Measurements from ENCODE around the gene ZSCAN5A. TPM values are rescaled to one million over a fixed set of nuclear protein-coding genes. Genes with fewer than 3 reads are reported as not detected.

Gene ZSCAN5A
- total and polyA plus RNA-seq, 2 of the 13 experiments (the other 11 are each of a cell fraction or from before 2014, with no cell fraction given), result 9.5 to 17.8 TPM

DNA sequence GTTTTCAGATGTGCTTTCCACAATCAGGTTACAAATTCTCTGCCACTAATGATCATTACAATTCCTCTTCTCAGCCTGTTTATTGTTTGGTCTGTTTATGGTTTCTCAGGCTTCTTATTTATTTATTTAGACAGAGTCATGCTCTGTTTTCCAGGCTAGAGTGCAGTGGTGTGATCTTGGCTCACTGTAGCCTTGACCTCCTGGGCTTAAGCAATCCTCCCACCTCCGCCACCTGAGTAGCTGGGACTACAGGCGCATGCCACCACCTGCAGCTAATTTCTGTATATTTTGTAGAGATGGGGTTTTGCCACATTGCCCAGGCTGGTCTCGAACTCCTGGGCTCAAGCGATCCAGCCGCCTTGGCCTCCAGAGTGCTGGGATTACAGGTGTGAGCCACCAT is 2.1 kb upstream of the ZSCAN5A start (continued):
- no peak for TF ChIP-seq TRAFD1 (CRISPR knock-in tag; IDR thresholded peaks at IDR 0.05; ENCODE audit: borderline replicate concordance)
- TF ChIP-seq PCBP1 (IDR thresholded peaks at IDR 0.05; ENCODE audit: borderline replicate concordance, low read depth, low read length), result no peak
- TF ChIP-seq MTA1 (CRISPR knock-in tag; IDR thresholded peaks at IDR 0.05; ENCODE audit: borderline replicate concordance), result 0 out of 2 replicates have a peak, but pooled peaks have one; percentile 37
- no peak for TF ChIP-seq ZNF788 (CRISPR knock-in tag; IDR thresholded peaks at IDR 0.05; ENCODE audit: borderline replicate concordance)
- TF ChIP-seq EP300 (IDR thresholded peaks at IDR 0.05; ENCODE audit: low read depth in 2 of 2, low read length in 2 of 2), result peak in 1 of 2 experiments; percentile 44; a peak in 1 of 4 replicates
- no peak for TF ChIP-seq EP300 (CRISPR knock-in tag; IDR thresholded peaks at IDR 0.05; ENCODE audit: borderline replicate concordance)
- TF ChIP-seq ZNF572 (CRISPR knock-in tag; IDR thresholded peaks at IDR 0.05), result no peak
- no peak for TF ChIP-seq NR1H2 (CRISPR knock-in tag; IDR thresholded peaks at IDR 0.05; ENCODE audit: borderline replicate concordance, low read depth)
- TF ChIP-seq, protein P1, sequence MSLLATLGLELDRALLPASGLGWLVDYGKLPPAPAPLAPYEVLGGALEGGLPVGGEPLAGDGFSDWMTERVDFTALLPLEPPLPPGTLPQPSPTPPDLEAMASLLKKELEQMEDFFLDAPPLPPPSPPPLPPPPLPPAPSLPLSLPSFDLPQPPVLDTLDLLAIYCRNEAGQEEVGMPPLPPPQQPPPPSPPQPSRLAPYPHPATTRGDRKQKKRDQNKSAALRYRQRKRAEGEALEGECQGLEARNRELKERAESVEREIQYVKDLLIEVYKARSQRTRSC (CRISPR knock-in tag; IDR thresholded peaks at IDR 0.05; ENCODE audit: low read depth), result no peak
- peak; percentile 57; the same call in 1 of the 2 replicates for TF ChIP-seq ZGPAT (CRISPR knock-in tag; IDR thresholded peaks at IDR 0.05)
- no peak for TF ChIP-seq ZFP90 (CRISPR knock-in tag; IDR thresholded peaks at IDR 0.05; ENCODE audit: borderline replicate concordance)
- no peak for TF ChIP-seq ZNF724P (CRISPR knock-in tag; IDR thresholded peaks at IDR 0.05; ENCODE audit: borderline replicate concordance)
- 0 out of 2 replicates have a peak, but pooled peaks have one; percentile 26 for TF ChIP-seq ZMYM3 (CRISPR knock-in tag; IDR thresholded peaks at IDR 0.05)
- TF ChIP-seq IKZF4 (CRISPR knock-in tag; IDR thresholded peaks at IDR 0.05; ENCODE audit: borderline replicate concordance, low read depth, not compliant biosample characterization), result no peak
- peak; percentile 31; the same call in 1 of the 2 replicates for TF ChIP-seq SAP130 (CRISPR knock-in tag; IDR thresholded peaks at IDR 0.05; ENCODE audit: low read depth)
- TF ChIP-seq CENPX (CRISPR knock-in tag; IDR thresholded peaks at IDR 0.05), result no peak
- TF ChIP-seq, protein P2, sequence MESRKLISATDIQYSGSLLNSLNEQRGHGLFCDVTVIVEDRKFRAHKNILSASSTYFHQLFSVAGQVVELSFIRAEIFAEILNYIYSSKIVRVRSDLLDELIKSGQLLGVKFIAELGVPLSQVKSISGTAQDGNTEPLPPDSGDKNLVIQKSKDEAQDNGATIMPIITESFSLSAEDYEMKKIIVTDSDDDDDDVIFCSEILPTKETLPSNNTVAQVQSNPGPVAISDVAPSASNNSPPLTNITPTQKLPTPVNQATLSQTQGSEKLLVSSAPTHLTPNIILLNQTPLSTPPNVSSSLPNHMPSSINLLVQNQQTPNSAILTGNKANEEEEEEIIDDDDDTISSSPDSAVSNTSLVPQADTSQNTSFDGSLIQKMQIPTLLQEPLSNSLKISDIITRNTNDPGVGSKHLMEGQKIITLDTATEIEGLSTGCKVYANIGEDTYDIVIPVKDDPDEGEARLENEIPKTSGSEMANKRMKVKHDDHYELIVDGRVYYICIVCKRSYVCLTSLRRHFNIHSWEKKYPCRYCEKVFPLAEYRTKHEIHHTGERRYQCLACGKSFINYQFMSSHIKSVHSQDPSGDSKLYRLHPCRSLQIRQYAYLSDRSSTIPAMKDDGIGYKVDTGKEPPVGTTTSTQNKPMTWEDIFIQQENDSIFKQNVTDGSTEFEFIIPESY (CRISPR knock-in tag; IDR thresholded peaks at IDR 0.05), result peak; percentile 91
- TF ChIP-seq CHD4 (IDR thresholded peaks at IDR 0.05; ENCODE audit: borderline replicate concordance, low read length), result no peak
- no peak for TF ChIP-seq ZBTB46 (CRISPR knock-in tag; IDR thresholded peaks at IDR 0.05; ENCODE audit: borderline replicate concordance)
- no peak for TF ChIP-seq ZNF773 (CRISPR knock-in tag; IDR thresholded peaks at IDR 0.05; ENCODE audit: borderline replicate concordance)

All from HepG2 (cell line).